K562 (cell line): ENCODE results near the gene TMC4. TPM values are rescaled to one million over a fixed set of nuclear protein-coding genes. Genes with fewer than 3 reads are reported as not detected.

ENCODE experiments used
- CBFA2T2 ChIP-seq: fragments of 450-650 bp; conservative IDR thresholded peaks from 2 replicates; pipeline ENCODE4 v1.6.1; 2017; ENCODE audit warnings: mild to moderate bottlenecking
- FOXK2 ChIP-seq, 2 experiments: fragments of 450-650 bp; IDR thresholded peaks in 1 of 2; conservative IDR thresholded peaks in 1 of 2; 2 replicates each; pipeline ENCODE4 v1.6.1; 2016; ENCODE audit warnings: low read depth in 2 of 2, mild to moderate bottlenecking in 1 of 2
- LCOR ChIP-seq: sonication (generic); formaldehyde crosslinking; IDR thresholded peaks from 2 replicates; pipeline ENCODE4 v1.8.0; 2022; ENCODE audit warnings: mild to moderate bottlenecking, missing genetic modification reagents
- NBN ChIP-seq: fragments of 450-650 bp; IDR thresholded peaks from 2 replicates; pipeline ENCODE4 v1.6.1; 2016; ENCODE audit warnings: low read depth, mild to moderate bottlenecking
- NCOA1 ChIP-seq: fragments of 450-650 bp; IDR thresholded peaks from 2 replicates; pipeline ENCODE4 v1.6.1; 2016; ENCODE audit warnings: low read depth
- NCOA2 ChIP-seq, 2 experiments: fragments of 450-650 bp; IDR thresholded peaks; 2 replicates each; pipeline ENCODE4 v1.6.1; 2018; ENCODE audit warnings: mild to moderate bottlenecking in 2 of 2, moderate library complexity in 1 of 2; ENCODE audit not compliant: partially characterized antibody in 2 of 2
- PHB ChIP-seq: fragments of 250-450 bp; sonication (Bioruptor Pico); IDR thresholded peaks from 2 replicates; pipeline ENCODE4 v1.5.0; 2021
- PHB2 ChIP-seq: fragments of 450-650 bp; IDR thresholded peaks from 2 replicates; pipeline ENCODE4 v1.6.1; 2017; ENCODE audit warnings: low read depth
- POLR3A ChIP-seq: IDR thresholded peaks from 2 replicates; pipeline ENCODE4 v1.6.1; 2011; ENCODE audit warnings: borderline replicate concordance, mild to moderate bottlenecking, moderate library complexity; ENCODE audit not compliant: insufficient read length, insufficient read depth; ENCODE audit errors: extremely low read depth
- TAF9B ChIP-seq: fragments of 450-650 bp; IDR thresholded peaks from 2 replicates; pipeline ENCODE4 v1.6.1; 2018; ENCODE audit warnings: mild to moderate bottlenecking; ENCODE audit not compliant: partially characterized antibody
- TEAD4 ChIP-seq, 2 experiments: sonication (generic) in 1 of 2; formaldehyde crosslinking in 1 of 2; IDR thresholded peaks; 2 replicates each; pipeline versions ENCODE4 v1.6.1 to v1.8.0; 2012 to 2022; ENCODE audit warnings: borderline replicate concordance in 1 of 2, inconsistent platforms in 1 of 2, low read length in 1 of 2, mild to moderate bottlenecking in 1 of 2, missing genetic modification reagents in 1 of 2
- ZNF311 ChIP-seq: fragments of 250-450 bp; sonication (Bioruptor Pico); IDR thresholded peaks from 2 replicates; pipeline ENCODE4 v1.4.0; 2020; ENCODE audit warnings: mild to moderate bottlenecking, moderate library complexity
- ZNF780A ChIP-seq: fragments of 250-450 bp; sonication (Bioruptor Pico); IDR thresholded peaks from 2 replicates; pipeline ENCODE4 v1.5.0; 2021; ENCODE audit warnings: mild to moderate bottlenecking
- polyA plus RNA-seq, 8 experiments: library from polyadenylated mRNA; depleted of rRNA in 4 of 8; stranded (reverse) in 5 of 8; unstranded in 3 of 8; fragments of >200 nt; fragmentation: Nextera tagmentation in 2 of 8; fragmentation: Illumina TruSeq in 1 of 8; extraction: Ambion mirVana in 2 of 8; extraction: Trizol in 1 of 8; gene quantifications; 2 replicates each; pipeline versions ENCODE4 v1.2.1 to v1.2.3, GENCODE V29; 2011 to 2014; ENCODE audit warnings: inconsistent platforms in 1 of 8, missing spikeins in 1 of 8
- total RNA-seq, 7 experiments: library from RNA; depleted of rRNA in 6 of 7; stranded (reverse); fragments of >200 nt in 6 of 7; fragmentation: Illumina TruSeq in 2 of 7; extraction: Trizol in 2 of 7; gene quantifications; 2 replicates each; pipeline versions ENCODE4 v1.2.1 to v1.2.3, GENCODE V29; 2011 to 2021; ENCODE audit warnings: low replicate concordance in 1 of 7
- TF ChIP-seq, protein P1 (sequence below): fragments of 250-450 bp; sonication (Bioruptor Pico); IDR thresholded peaks from 2 replicates; pipeline ENCODE4 v1.4.0; 2020; ENCODE audit warnings: mild to moderate bottlenecking, moderate library complexity
- TF ChIP-seq, protein P2 (sequence below), 3 experiments: IDR thresholded peaks in 2 of 3; conservative IDR thresholded peaks in 1 of 3; 2 replicates each; pipeline ENCODE4 v1.5.1; 2011 to 2012; ENCODE audit warnings: low read length in 3 of 3, mild to moderate bottlenecking in 3 of 3, control low read depth in 2 of 3, improper control_type of control experiment in 1 of 3, inconsistent platforms in 1 of 3, low read depth in 1 of 3, mixed read lengths in 1 of 3, moderate library complexity in 1 of 3; ENCODE audit not compliant: insufficient read depth in 2 of 3
- TF ChIP-seq, protein P3 (sequence below): fragments of 450-650 bp; formaldehyde crosslinking; conservative IDR thresholded peaks from 2 replicates; pipeline ENCODE4 v1.4.0; 2022; ENCODE audit warnings: mild to moderate bottlenecking, missing genetic modification characterization
- TF ChIP-seq, protein P4 (sequence below): fragments of 450-650 bp; formaldehyde crosslinking; IDR thresholded peaks from 2 replicates; pipeline ENCODE4 v1.4.0; 2022; ENCODE audit warnings: missing genetic modification characterization

TMC4 gene
- total and polyA plus RNA-seq, 9 of the 15 experiments (the other 6 are each of a cell fraction or from before 2014, with no cell fraction given), result 0.12 to 0.79 (median 0.36) TPM; not detected in 2

DNA sequence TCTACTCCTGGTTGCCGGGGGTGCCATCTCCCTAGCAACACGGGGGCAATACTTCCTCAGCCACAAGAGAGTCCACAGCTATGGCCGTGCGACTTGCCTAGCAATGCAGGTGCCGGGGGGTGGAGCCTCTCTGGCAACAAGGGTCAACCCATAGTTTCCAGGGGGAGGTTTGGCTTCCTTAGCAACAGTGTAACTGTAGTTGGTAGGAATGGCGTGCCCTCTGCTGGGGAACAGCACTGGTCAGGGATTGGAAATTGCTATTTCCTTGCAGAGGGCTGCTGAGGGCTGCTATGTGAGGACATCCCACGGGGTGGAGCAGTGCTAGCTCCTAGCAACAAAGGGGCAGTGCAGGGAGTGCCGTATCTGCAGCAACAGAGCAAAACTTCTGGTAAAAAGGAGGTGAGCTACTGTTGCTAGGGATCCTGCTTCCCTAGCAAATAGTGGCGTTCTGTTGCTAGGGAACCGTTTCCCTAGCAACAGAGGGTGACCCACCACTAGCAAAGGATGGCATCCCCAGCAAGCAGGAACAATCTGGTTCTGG lies 7.0 kb upstream of the TMC4 start (continued):
- TF ChIP-seq, protein P1, sequence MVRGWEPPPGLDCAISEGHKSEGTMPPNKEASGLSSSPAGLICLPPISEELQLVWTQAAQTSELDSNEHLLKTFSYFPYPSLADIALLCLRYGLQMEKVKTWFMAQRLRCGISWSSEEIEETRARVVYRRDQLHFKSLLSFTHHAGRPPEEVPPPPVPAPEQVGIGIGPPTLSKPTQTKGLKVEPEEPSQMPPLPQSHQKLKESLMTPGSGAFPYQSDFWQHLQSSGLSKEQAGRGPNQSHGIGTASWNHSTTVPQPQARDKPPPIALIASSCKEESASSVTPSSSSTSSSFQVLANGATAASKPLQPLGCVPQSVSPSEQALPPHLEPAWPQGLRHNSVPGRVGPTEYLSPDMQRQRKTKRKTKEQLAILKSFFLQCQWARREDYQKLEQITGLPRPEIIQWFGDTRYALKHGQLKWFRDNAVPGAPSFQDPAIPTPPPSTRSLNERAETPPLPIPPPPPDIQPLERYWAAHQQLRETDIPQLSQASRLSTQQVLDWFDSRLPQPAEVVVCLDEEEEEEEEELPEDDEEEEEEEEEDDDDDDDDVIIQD, result no peak
- TF ChIP-seq TEAD4 (IDR thresholded peaks at IDR 0.05; ENCODE audit: low read length), result no peak
- no peak for TF ChIP-seq TEAD4 (CRISPR knock-in tag; IDR thresholded peaks at IDR 0.05; ENCODE audit: borderline replicate concordance)
- TF ChIP-seq PHB, result no peak
- no peak for TF ChIP-seq FOXK2 (conservative IDR thresholded peaks at IDR 0.05 in 1 of 2, IDR thresholded peaks at IDR 0.05 in 1 of 2; ENCODE audit: low read depth in 2 of 2)
- TF ChIP-seq NCOA2 (IDR thresholded peaks at IDR 0.05; ENCODE audit: partially characterized antibody in 2 of 2), result no peak
- TF ChIP-seq, protein P2, sequence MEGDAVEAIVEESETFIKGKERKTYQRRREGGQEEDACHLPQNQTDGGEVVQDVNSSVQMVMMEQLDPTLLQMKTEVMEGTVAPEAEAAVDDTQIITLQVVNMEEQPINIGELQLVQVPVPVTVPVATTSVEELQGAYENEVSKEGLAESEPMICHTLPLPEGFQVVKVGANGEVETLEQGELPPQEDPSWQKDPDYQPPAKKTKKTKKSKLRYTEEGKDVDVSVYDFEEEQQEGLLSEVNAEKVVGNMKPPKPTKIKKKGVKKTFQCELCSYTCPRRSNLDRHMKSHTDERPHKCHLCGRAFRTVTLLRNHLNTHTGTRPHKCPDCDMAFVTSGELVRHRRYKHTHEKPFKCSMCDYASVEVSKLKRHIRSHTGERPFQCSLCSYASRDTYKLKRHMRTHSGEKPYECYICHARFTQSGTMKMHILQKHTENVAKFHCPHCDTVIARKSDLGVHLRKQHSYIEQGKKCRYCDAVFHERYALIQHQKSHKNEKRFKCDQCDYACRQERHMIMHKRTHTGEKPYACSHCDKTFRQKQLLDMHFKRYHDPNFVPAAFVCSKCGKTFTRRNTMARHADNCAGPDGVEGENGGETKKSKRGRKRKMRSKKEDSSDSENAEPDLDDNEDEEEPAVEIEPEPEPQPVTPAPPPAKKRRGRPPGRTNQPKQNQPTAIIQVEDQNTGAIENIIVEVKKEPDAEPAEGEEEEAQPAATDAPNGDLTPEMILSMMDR (IDR thresholded peaks at IDR 0.05 in 2 of 3, conservative IDR thresholded peaks at IDR 0.05 in 1 of 3; ENCODE audit: insufficient read depth in 2 of 3, low read depth in 1 of 3, low read length in 3 of 3), result peak in 2 of 3 experiments; percentile 23 to 43; a peak in 3 of 6 replicates
- TF ChIP-seq TAF9B, result no peak
- TF ChIP-seq LCOR (CRISPR knock-in tag), result no peak
- TF ChIP-seq, protein P3, sequence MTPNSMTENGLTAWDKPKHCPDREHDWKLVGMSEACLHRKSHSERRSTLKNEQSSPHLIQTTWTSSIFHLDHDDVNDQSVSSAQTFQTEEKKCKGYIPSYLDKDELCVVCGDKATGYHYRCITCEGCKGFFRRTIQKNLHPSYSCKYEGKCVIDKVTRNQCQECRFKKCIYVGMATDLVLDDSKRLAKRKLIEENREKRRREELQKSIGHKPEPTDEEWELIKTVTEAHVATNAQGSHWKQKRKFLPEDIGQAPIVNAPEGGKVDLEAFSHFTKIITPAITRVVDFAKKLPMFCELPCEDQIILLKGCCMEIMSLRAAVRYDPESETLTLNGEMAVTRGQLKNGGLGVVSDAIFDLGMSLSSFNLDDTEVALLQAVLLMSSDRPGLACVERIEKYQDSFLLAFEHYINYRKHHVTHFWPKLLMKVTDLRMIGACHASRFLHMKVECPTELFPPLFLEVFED (CRISPR knock-in tag), result no peak
- TF ChIP-seq POLR3A, result no peak
- TF ChIP-seq NBN, result no peak
- no peak for TF ChIP-seq PHB2
- TF ChIP-seq ZNF311, result no peak
- no peak for TF ChIP-seq ZNF780A (CRISPR knock-in tag)
- TF ChIP-seq, protein P4, sequence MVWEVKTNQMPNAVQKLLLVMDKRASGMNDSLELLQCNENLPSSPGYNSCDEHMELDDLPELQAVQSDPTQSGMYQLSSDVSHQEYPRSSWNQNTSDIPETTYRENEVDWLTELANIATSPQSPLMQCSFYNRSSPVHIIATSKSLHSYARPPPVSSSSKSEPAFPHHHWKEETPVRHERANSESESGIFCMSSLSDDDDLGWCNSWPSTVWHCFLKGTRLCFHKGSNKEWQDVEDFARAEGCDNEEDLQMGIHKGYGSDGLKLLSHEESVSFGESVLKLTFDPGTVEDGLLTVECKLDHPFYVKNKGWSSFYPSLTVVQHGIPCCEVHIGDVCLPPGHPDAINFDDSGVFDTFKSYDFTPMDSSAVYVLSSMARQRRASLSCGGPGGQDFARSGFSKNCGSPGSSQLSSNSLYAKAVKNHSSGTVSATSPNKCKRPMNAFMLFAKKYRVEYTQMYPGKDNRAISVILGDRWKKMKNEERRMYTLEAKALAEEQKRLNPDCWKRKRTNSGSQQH (CRISPR knock-in tag), result no peak
- no peak for TF ChIP-seq CBFA2T2
- no peak for TF ChIP-seq NCOA1
- TF ChIP-seq, all 486 proteins: peak for 10
